NK-92 (cell line): ENCODE results near the gene SMAD6.
A peak's percentile ranks its signal among the peaks of the same experiment; 100 is the strongest.
"Not testable (repeated sequence)": the region's sequence is repeated elsewhere in the genome, so short reads cannot be mapped to it uniquely, and the experiment has no call there.

Experiments used
- DNase-seq: peaks from one replicate; lab custom pipeline; 2025; ENCODE audit not compliant: unreplicated experiment; lab: John Stamatoyannopoulos, UW

SMAD6 gene

GRCh38 chr15:66674756-66675155, 27.3 kb upstream of the SMAD6 start:
- no peak for DNase-seq

- DNase-seq: no peak
Measured at GRCh38 chr15:66675446-66675845, 26.6 kb upstream of the SMAD6 start.

GRCh38 chr15:66677336-66677735, 24.7 kb upstream of the SMAD6 start:
- no peak for DNase-seq

- DNase-seq: no peak
Measured at GRCh38 chr15:66679061-66679656, 22.9 kb upstream of the SMAD6 start.

GRCh38 chr15:66679657-66680108, 22.4 kb upstream of the SMAD6 start:
- no peak for DNase-seq

GRCh38 chr15:66680502-66680901, 21.5 kb upstream of the SMAD6 start:
- DNase-seq: no peak

- DNase-seq: no peak
Measured at GRCh38 chr15:66681395-66681794, 20.6 kb upstream of the SMAD6 start.

- no peak for DNase-seq
Measured at GRCh38 chr15:66682246-66682645, 19.8 kb upstream of the SMAD6 start.

GRCh38 chr15:66682865-66683264, 19.2 kb upstream of the SMAD6 start:
- no peak for DNase-seq

- DNase-seq: no peak
Measured at GRCh38 chr15:66684136-66684681, 17.8 kb upstream of the SMAD6 start.

GRCh38 chr15:66685638-66686150, 16.3 kb upstream of the SMAD6 start:
- no peak for DNase-seq

- DNase-seq: not testable (repeated sequence)
Measured at GRCh38 chr15:66690912-66691311, 11.1 kb upstream of the SMAD6 start.

- DNase-seq: no peak
Measured at GRCh38 chr15:66691727-66692126, 10.3 kb upstream of the SMAD6 start.

- DNase-seq: no peak
Measured at GRCh38 chr15:66692391-66692790, 9.6 kb upstream of the SMAD6 start.

GRCh38 chr15:66692808-66693596, 9.0 kb upstream of the SMAD6 start:
- DNase-seq: no peak

- DNase-seq: no peak
Measured at GRCh38 chr15:66696770-66697169, 5.3 kb upstream of the SMAD6 start.

- no peak for DNase-seq
Measured at GRCh38 chr15:66698318-66698961, 3.6 kb upstream of the SMAD6 start.

- DNase-seq: no peak
Measured at GRCh38 chr15:66698971-66699370, 3.1 kb upstream of the SMAD6 start.

- no peak for DNase-seq
Measured at GRCh38 chr15:66700412-66700801, 1.6 kb upstream of the SMAD6 start.

GRCh38 chr15:66700802-66701421, 1.1 kb upstream of the SMAD6 start:
- DNase-seq: peak; percentile 49

GRCh38 chr15:66701422-66702034, 508 bp upstream of the SMAD6 start:
- DNase-seq: no peak
